Small intestine (tissue), 7 donors: ENCODE results near the gene PRKAR1B. TPM values are rescaled to one million over a fixed set of nuclear protein-coding genes. Genes with fewer than 3 reads are reported as not detected.
"Not testable (repeated sequence)": the region's sequence is repeated elsewhere in the genome, so short reads cannot be mapped to it uniquely, and the experiment has no call there.

Source experiments
- DNase-seq, 2 donors: peaks; one replicate each; pipeline versions ENCODE4 v3.0.0 to v3.0.0-alpha.2; 2013
- FAIRE-seq: peaks from 2 replicates; lab custom pipeline; 2012; peaks lifted over from hg19 to GRCh38; lab: Jason Lieb, UNC
- H3K27ac ChIP-seq, 3 donors: one replicate each; pipeline ENCODE4 v1.5.1; 2013; ENCODE audit warnings: low read length in 2 of 3, mild to moderate bottlenecking in 2 of 3, control low read depth in 1 of 3, inconsistent platforms in 1 of 3, low read depth in 1 of 3, moderate library complexity in 1 of 3
- H3K27me3 ChIP-seq, 3 donors: one replicate each; pipeline ENCODE4 v1.6.1; 2013; ENCODE audit warnings: low read length in 3 of 3, inconsistent platforms in 1 of 3; ENCODE audit not compliant: control insufficient read depth in 3 of 3, insufficient read depth in 3 of 3
- H3K36me3 ChIP-seq, 3 donors: one replicate each; pipeline ENCODE4 v1.6.1; 2013; ENCODE audit warnings: low read length in 3 of 3, inconsistent platforms in 1 of 3, low read depth in 1 of 3, mild to moderate bottlenecking in 1 of 3, moderate library complexity in 1 of 3; ENCODE audit not compliant: control insufficient read depth in 3 of 3, insufficient read depth in 2 of 3
- H3K4me1 ChIP-seq, 3 donors: one replicate each; pipeline ENCODE4 v1.6.1; 2013; ENCODE audit warnings: low read length in 2 of 3, inconsistent platforms in 1 of 3, low read depth in 1 of 3, mild to moderate bottlenecking in 1 of 3, moderate library complexity in 1 of 3; ENCODE audit not compliant: control insufficient read depth in 3 of 3, insufficient read depth in 2 of 3
- H3K4me3 ChIP-seq, 3 donors: one replicate each; pipeline ENCODE4 v1.5.1; 2013; ENCODE audit warnings: low read length in 3 of 3, control low read depth in 1 of 3, inconsistent platforms in 1 of 3, low read depth in 1 of 3, mild to moderate bottlenecking in 1 of 3, moderate library complexity in 1 of 3
- H3K9me3 ChIP-seq, 2 donors: one replicate each; pipeline ENCODE4 v1.6.1; 2013; ENCODE audit warnings: low read depth in 1 of 2, low read length in 1 of 2; ENCODE audit not compliant: control insufficient read depth in 2 of 2, insufficient read depth in 1 of 2
- WGBS, 3 donors: extraction: QIAGEN DNeasy Blood & Tissue Kit; methylation state at CpG; one replicate each; pipeline ENCODE4 v1.1.7; 2013; 5-methylcytosine and 5-hydroxymethylcytosine counted together
- polyA plus RNA-seq, 4 donors: library from polyadenylated mRNA; stranded (reverse) in 3 of 4; unstranded in 1 of 4; fragments of 200-250 nt in 3 of 4; fragments of 120-200 nt in 1 of 4; gene quantifications; one replicate each; pipeline versions ENCODE4 v1.2.1 to v1.2.3, GENCODE V29; 2013
- donor health status: healthy with polysubstance abuse.
- donor health status: control.
- donor health status: control.
- donor health status: Bipolar disorder and iron deficiency.
- donor health status: healthy.

The PRKAR1B gene
- polyA plus RNA-seq, 4 donors, result 9.5 to 32.3 (median 18.6) TPM

- H3K27me3 ChIP-seq, result no peaks in the 10 kb centered on the region
- DNase-seq (peak; percentile 85 to 86), FAIRE-seq (no peak)
- H3K36me3 ChIP-seq, result peaks cover 0 to 18% (median 0%) of the 10 kb centered on the region in 3 donors
- 49 to 60% (median 50%) methylated on average over 14 of the region's 14 CpGs for WGBS, 3 donors
- H3K4me3 ChIP-seq, result peak overlapping the region in 1 of 3 donors; percentile 16
- peaks cover 0 to 14% of the 10 kb centered on the region in 2 donors for H3K9me3 ChIP-seq
- peaks cover 4 to 33% (median 5%) of the 10 kb centered on the region in 3 donors for H3K4me1 ChIP-seq
- peak overlapping the region; percentile 88 to 94 (median 89) for H3K27ac ChIP-seq
Observed at GRCh38 chr7:618539-619367, 108.3 kb downstream of the PRKAR1B start.

GRCh38 chr7:617614-618538 is 109.2 kb downstream of the PRKAR1B start:
- H3K9me3 ChIP-seq, result peaks cover 0 to 14% of the 10 kb centered on the region in 2 donors
- peak overlapping the region; percentile 88 to 94 (median 89) for H3K27ac ChIP-seq
- no peak for FAIRE-seq
- peak; percentile 83 to 89 for DNase-seq
- WGBS, 3 donors, result 22 to 53% (median 41%) methylated on average over 17 to 23 of the region's 23 CpGs
- peak overlapping the region in 2 of 3 donors; percentile 37 to 38 for H3K4me3 ChIP-seq
- H3K27me3 ChIP-seq, result no peaks in the 10 kb centered on the region
- peaks cover 4 to 33% (median 5%) of the 10 kb centered on the region in 3 donors for H3K4me1 ChIP-seq
- H3K36me3 ChIP-seq, result peaks cover 0 to 18% (median 0%) of the 10 kb centered on the region in 3 donors

GRCh38 chr7:613442-614140 is 113.5 kb downstream of the PRKAR1B start:
- no peak for DNase-seq
- WGBS, 3 donors, result 89 to 94% (median 93%) methylated on average over 33 to 38 of the region's 38 CpGs
- peaks cover 0 to 31% (median 3%) of the 10 kb centered on the region in 3 donors for H3K4me1 ChIP-seq
- no peaks in the 10 kb centered on the region for H3K27me3 ChIP-seq
- FAIRE-seq, result no peak
- H3K9me3 ChIP-seq, result no peaks in the 10 kb centered on the region
- H3K36me3 ChIP-seq, result peaks cover 0 to 25% (median 0%) of the 10 kb centered on the region in 3 donors
- H3K4me3 ChIP-seq, result no peak overlapping the region
- H3K27ac ChIP-seq, result no peak overlapping the region

- not testable (repeated sequence) for DNase-seq, H3K27ac ChIP-seq, H3K27me3 ChIP-seq, H3K9me3 ChIP-seq, H3K4me3 ChIP-seq, FAIRE-seq
- Histone ChIP-seq H3K4me1 (peaks cover 1 to 27% (median 3%) of the 10 kb centered on the region in 3 donors), H3K36me3 (peaks cover 0 to 28% (median 0%) of the 10 kb centered on the region in 3 donors)
- 84 to 98% (median 96%) methylated on average over 7 of the region's 7 CpGs for WGBS, 3 donors
Observed at GRCh38 chr7:611837-612236, 115.2 kb downstream of the PRKAR1B start.

- DNase-seq (no peak), FAIRE-seq (no peak)
- Histone ChIP-seq H3K27ac (peak overlapping the region in 1 of 3 donors; percentile 16), H3K36me3 (peaks cover 0 to 30% (median 0%) of the 10 kb centered on the region in 3 donors), H3K9me3 (no peaks in the 10 kb centered on the region), H3K4me3 (no peak overlapping the region), H3K4me1 (peaks cover 1 to 23% (median 3%) of the 10 kb centered on the region in 3 donors), H3K27me3 (no peaks in the 10 kb centered on the region)
- WGBS, 3 donors, result 70 to 90% (median 82%) methylated on average over 14 of the region's 14 CpGs
Observed at GRCh38 chr7:611281-611810, 115.7 kb downstream of the PRKAR1B start.

GRCh38 chr7:610531-611280 is 116.4 kb downstream of the PRKAR1B start:
- Histone ChIP-seq H3K27ac (peak overlapping the region in 2 of 3 donors; percentile 7 to 73), H3K4me3 (no peak overlapping the region), H3K9me3 (no peaks in the 10 kb centered on the region), H3K27me3 (no peaks in the 10 kb centered on the region), H3K4me1 (peaks cover 1 to 21% (median 3%) of the 10 kb centered on the region in 3 donors), H3K36me3 (peaks cover 0 to 34% (median 0%) of the 10 kb centered on the region in 3 donors)
- DNase-seq (peak in 1 of 2 donors; percentile 21), FAIRE-seq (no peak)
- WGBS, 3 donors, result 52 to 80% (median 76%) methylated on average over 21 of the region's 21 CpGs

- H3K9me3 ChIP-seq, result no peaks in the 10 kb centered on the region
- DNase-seq (no peak), FAIRE-seq (no peak)
- 78% methylated on average over 10 of the region's 10 CpGs for WGBS, 3 donors
- peaks cover 1 to 21% (median 3%) of the 10 kb centered on the region in 3 donors for H3K4me1 ChIP-seq
- no peaks in the 10 kb centered on the region for H3K27me3 ChIP-seq
- H3K36me3 ChIP-seq, result peaks cover 0 to 40% (median 0%) of the 10 kb centered on the region in 3 donors
- peak overlapping the region in 2 of 3 donors; percentile 7 to 73 for H3K27ac ChIP-seq
- no peak overlapping the region for H3K4me3 ChIP-seq
Observed at GRCh38 chr7:610141-610530, 116.9 kb downstream of the PRKAR1B start.
